HG02840 (cell line): Measurements from ENCODE around the gene RITA1.
"Not testable (repeated sequence)": the region's sequence is repeated elsewhere in the genome, so short reads cannot be mapped to it uniquely, and the experiment has no call there.

Experiments used
- ATAC-seq: cut with Tn5 transposase; IDR thresholded peaks from one replicate; pipeline ENCODE4 v1.9.1; 2021; ENCODE audit warnings: mild to moderate bottlenecking, moderate library complexity, moderate number of reproducible peaks; ENCODE audit not compliant: unreplicated experiment, low FRiP score

RITA1 gene

DNA sequence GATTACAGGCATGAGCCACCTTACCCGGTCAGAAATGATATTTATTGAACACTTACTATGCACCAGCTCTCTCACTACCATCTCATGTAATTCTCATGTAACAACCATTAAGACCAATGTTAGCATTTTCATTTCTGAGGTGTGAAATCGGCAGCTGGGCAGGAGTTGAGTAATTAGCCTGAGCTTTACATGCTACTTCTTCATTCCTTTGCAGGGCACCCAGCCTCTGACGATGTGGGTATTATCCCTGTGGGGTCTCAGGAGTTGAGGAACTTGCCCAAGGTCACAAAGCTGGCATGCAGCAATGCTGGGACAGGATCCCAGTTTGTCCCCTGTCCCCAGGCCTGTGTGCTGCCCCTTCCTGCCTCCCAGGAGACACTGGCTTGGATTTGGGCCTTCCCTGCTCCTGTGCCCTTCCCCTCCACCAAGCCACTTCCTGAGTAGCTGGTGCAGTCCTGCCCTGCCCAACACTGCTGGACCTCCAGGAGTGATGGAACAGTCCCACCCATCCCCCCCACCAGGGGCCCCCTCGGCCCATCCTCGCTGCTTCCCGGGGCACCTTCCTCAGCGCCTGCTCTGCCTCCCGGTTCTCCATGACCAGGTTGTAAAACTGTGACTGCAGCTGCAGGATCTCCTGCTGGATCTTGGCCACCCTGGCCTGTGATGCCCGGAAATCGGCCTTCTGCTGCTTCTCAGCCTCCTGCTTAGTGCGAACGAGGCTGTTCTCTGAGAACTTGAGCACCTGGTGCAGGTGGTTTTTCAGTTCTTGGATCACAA, 14.7 kb downstream of the RITA1 start:
- ATAC-seq, result no peak

DNA sequence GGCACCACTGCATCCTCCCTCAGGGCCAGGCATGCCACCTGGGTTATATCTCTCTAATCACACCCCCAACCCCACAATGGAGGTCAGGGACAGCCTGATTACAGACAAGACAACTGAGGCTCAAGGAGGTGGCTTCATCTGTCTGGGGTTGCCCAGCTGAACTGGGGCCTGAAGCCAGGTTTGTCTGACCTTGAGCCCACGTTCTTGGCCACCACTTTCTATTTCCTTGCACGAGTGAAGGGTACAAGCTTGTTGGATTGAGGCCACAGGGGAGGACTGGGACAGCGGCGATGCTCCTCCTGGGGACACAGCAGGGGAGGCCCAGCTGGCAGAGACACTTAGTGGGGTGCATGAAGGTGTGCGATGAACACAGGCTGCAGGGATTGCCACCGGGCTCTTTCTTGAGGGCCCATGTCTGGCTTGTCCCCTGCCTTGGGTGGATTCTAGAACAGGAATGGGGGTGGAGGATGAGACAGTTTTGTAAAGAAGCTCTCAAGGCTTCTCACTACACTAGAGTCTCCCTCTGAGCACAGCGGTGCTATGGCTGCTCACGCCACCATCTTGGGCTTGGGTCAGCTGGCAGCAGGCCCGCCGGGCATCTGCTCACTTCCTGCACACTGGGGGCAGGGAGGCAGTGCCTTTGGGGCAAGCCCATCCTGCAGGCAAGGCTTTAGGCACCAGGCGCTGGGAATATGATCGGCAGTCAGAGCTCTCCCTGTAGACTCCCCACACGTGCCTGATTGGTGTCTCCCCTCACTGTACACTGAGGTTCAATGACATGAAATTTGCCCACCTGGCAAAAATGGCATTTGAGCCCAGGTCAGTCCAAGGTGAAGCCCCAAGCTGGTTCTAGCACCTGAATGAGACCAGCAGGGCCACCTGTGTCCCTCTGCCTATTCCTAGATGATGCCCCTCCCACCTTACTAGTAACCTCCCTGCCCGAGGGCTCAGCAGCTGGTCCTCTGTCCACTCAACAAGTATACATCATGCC, 16.0 kb downstream of the RITA1 start:
- ATAC-seq, result no peak

DNA sequence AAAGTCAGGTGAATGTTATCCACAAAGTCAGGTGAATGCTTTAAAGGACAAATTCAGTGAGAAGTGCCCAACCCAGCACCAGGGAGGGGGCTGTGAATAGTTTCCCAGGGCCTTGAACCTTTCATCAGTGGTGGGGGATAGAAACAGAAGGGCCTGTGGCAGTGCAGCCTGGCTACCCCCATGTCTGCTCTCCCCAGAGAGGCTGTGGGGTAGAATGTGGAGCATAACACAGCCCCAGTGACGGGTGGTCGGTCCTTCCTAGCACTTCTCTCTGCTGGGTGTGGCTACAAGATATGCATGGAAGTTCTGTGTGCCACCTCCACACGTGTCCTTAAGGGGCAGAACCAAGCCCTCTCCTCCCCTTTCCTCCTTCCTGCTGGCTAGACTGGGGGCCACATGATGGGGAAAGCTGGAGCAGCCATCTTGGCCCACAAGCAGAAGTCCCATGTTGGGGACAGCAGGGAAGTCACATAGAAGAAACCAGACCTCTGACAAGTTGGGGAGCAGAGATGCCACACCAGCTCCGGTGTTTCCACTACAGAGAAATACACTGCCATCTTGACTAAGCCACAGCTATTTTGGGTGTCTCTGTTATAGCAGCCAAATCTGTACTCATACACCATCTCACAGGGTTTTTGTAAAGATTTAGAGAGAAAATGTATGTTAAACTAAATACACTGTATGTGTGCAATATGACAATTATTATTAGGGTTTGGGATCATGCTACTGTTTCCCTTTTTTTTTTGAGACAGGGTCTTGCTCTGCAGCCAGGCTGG, 17.0 kb downstream of the RITA1 start:
- no peak for ATAC-seq

DNA sequence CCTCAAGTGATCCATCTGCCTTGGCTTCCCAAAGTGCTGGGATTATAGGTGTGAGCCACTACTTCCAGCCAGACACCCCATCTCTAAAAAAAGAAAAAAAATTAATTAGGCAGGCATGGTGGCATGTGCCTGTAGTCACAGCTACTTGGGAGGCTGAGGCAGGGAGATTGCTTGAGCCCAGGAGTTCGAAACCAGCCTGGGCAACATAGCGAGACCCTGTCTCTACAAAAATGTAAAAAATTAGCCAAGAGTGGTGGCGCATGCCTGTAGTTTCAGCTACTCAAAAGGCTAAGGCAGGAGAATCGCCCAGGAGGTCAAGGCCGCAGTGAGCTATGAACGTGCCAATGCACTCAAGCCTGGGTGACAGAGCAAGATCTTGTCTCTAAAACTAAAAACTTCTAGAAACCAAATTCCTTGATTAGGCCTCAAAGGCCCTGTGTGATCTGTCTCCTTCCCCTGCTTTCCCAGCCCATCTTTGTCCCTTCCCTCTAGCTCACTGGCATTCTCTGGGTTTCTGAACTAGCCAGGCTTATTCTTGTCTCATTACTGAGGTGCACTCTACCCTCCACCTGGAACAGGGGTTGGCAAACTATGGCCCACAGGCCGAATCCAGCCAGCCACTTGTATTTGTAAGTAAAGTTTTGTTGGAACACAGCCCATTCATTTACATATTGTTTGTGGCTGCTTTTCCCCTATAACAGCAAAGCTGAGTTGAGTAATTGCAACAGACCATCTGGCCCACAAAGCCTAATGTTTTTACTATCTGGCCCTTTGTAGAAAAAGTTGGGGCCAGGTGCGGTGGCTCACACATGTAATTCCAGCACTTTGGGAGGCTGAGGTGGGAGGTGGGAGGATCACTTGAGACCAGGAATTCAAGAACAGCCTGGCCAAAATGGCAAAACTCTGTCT, 18.6 kb downstream of the RITA1 start:
- ATAC-seq, result no peak

DNA sequence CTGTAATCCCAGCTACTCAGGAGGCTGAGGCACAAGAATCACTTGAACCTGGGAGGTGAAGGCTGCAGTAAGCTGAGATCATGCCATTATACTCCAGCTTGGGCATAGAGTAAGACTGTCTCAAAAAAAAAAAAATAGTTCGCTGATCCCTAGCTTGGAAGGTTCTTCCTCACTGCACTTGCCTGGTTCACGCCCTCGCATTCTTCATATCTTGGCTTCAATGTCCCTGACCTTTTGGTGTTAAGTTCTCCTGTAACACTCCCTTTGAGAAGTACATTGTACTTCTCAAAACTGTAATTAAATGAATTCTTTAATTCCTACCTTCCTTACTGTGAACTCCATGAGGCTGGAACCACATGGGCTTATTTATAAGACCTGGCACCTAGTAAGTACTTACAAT, 19.3 kb downstream of the RITA1 start:
- ATAC-seq, result no peak

DNA sequence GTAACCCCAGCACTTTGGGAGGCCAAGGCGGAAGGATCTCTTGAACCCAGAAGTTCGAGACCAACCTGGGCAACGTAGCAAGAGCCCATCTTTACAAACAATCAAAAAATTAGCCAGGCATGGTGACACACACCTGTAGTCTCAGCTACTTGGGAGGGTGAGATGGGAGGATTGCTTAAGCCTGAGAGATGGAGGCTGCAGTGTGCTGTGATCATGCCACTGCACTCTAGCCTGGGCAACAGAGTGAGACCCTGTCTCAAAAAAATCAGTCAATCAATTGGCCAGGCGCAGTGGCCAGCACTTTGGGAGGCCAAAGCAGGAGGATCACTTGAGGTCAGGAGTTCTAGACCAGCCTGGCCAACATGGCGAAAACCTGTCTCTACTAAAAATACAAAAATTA, 21.3 kb downstream of the RITA1 start:
- not testable (repeated sequence) for ATAC-seq

DNA sequence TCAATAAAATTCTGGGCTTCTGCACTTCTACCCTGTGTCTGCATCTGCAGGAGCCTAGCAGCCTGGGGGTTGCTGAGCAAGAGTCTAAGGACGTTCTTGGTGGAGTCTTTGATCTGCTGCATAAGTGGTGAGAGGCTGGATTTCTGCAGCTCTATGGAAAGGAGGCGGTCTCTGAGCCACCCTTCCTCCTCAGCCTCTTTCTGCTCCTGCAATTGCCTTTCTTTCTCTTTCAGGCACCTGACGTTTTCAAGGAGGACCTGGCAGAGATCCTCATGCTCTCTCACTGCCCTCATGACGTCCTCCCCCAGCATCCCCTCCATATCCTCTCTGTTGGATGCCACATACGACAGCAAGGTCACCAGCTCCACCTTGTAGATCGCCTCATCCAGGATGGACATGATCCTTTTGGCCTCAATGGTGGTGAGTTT, 22.1 kb downstream of the RITA1 start:
- ATAC-seq, result no peak

DNA sequence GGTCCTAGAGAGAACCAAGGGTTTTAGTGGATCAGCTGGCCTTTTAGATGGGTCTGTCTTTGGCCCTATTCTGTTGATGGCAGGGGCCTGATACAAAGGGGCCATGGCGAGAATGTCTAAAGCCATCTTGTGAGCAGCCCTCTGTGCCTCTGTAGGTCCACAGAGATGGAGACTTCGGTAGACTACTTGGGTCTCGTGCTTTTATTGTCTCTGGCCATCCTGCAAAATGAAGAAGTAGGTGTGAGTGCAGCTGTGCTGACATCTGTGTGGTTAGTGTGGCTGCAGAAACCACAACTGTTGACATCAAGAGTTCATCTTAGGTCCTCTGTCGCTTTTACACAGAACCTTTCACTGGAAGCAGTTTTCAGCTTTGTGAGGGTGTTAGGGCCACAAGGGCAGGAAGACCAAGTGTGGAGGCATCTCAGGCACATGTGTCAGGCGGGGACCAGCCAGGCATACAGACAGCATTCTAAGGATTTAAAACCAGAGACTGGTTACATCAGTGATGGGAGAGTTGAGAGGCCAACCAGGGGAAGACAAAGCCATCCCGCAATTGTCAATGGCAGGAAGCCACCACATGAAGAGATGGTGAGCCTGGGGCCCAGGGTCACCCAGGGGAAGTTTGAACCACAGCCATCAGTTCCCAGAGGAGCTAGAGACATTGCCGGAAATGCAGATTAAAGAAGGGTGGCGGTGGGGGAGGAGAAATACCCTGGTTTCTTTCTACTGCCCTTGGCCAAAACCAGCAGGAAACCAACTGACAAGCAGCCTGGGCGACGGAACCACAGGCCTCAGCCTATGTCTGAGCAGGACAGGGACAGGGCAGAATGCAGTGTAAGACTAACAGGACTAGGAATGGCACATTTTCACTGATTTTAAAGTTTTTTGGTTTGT, 22.8 kb downstream of the RITA1 start:
- peak; percentile 74 for ATAC-seq

DNA sequence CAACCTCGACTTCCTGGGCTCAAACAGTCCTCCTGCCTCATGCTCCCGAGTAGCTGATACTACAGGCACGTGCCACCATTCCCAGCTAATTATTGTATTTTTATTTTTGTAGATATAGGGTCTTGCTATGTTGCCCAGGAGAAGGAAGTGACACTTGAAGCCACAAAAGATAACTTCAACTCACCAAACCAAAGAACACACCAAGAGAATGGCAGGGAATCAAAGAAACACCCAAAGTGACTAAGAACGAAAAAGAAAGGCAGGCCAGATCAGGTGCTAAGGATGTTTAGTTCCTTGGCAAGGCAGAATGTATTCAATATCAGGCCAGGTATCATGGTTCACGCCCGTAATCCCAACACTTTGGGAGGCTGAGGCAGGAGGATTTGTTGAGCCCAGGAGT, 25.6 kb downstream of the RITA1 start:
- no peak for ATAC-seq

DNA sequence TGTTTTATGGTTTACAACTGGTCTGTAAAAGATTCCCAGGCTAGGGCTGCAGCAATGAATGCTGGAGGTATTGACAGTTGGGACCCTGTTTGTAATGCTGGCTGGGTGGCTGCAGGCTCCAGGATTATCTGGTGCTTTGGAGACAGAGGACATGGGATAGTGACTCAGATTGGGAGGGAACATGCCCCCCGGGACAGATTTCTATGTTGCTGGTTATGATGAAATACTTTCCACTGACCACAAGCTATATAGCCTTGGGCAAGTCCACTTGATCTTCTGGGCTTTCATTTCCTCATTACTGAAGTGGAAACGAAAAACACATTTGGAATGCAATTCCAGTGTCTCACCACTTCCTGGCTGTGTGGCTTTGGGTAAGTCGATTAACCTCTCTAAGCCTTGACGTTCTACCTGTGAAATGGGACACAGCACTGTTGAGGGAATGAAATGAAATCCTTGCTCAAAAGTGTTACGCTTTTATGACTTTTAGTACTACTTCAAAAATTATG, 29.4 kb downstream of the RITA1 start:
- ATAC-seq, result no peak

DNA sequence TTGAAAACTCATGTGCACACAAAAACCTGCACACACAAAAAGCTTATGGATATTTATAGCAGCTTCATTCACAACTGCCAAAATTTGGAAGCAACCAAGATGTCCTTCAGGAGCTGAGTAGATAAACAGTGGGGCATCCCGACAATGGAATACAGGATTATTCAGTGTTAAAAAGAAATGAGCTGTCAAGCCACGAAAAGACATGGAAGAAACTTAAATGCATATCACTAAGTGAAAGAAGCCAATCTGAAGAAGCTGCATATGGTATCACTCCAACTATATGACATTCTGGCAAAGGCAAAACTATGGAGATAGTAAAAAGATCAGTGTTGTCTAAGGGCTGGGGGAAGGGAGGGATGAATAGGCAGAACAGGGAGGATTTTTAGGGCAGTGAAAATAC, 30.5 kb downstream of the RITA1 start:
- ATAC-seq, result no peak

DNA sequence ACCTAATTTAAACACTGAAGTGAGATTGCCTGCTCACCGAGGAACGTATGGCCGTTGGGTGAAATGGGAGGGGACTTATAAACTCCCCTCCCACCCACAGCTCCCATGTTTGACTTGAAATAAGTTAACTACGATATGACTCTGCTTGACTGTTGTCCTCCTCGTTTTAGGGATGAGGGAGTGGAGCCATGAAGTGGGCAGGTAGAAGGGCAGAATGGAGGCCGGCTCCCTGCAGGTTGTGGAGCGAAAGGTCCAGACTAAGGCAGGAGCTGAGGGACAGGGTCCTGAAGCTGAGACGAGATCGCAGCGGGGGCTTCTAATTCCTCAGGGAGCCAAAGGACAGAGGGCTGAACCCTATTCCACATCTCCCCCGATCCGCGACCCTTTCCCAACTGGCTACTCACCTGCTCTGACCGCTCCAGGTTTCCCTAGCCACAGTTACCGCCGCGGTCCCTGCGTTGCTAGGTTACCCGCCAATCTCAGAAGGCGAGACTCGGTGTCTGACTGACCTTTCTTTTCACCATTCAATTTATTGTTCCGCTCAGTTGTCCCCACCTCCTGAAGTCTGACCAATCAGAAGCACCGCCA, 35.2 kb downstream of the RITA1 start:
- no peak for ATAC-seq

DNA sequence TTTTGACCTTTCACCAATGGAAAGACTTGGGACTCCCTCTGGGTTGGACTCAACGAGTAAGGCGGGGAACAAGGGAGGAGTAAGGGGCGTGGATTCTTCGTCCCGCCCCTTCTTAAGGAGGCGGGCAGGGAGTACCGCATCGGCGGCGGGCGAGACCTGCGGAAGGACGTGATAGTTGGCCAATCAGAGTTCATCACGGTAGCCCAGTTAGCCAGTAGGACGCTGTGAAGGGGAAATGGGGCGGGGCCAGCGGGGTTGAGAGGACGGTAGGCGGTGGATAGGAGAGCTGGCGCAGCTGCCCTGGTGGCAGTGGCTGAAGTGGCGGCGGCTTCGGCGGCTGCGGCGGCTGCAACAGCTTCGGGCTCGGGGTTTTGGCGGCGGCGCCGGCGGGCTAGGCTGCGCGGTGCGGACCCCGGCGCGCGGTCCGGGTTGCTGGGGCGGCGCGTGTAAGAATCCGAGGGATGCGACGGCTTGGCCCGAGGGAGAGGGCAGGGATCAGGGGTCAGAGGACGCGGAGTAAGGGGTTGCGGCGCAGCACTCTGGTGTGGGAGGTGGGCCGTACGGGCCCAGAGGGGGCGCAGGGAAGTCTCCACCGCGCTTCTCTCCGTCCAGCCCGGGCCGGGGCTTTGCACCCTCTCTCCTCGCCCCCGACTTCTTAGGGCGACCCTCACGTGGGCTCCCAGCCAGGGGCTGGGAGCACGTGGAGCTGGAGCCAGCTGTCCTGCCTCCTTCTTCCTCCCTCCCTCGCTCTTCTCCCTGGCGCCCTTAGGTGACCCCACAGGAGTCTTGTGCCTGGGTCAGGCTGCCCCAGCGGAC, 35.9 kb downstream of the RITA1 start, which contains the start of gene TPCN1:
TSS of gene TPCN1 (plus strand) at position 284 of the 816 bp plus-strand sequence. CDS start 5,389 bp downstream, outside the sequence.
- peak; percentile 93 for ATAC-seq

DNA sequence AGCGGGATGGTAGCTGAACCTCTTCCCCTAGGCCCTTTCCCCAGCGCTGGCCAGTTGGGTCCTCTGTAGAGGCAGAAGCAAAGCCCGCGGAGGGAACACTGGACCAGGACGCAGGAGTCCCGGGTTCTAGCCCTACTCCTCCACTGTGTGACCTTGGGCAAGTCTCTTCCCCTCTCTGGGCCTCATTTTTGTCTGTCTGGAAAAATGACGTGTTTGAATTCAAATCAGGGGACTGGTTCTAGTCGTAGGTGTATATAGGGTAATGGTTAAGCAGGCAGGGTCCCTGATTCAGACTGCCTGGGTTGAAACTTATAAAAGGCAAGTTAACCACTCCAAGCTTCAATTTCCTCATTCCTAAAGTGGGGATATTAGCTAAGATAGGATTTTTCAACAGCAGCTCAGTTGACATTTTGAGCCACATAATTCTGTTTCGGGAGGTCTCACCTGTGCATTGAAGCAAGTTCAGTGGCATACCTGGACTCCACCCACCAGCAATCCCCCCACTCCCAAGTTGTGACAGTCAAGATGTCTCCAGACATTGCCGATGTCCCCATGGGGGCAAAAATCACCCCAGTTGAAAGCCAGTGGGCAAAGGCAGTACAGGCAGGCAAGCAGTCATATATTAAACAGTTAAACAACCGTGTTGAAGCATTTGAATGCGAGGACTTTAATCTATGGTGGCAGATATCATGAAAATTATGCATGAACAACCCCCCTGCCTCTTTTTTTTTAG, 36.6 kb downstream of the RITA1 start:
- no peak for ATAC-seq

DNA sequence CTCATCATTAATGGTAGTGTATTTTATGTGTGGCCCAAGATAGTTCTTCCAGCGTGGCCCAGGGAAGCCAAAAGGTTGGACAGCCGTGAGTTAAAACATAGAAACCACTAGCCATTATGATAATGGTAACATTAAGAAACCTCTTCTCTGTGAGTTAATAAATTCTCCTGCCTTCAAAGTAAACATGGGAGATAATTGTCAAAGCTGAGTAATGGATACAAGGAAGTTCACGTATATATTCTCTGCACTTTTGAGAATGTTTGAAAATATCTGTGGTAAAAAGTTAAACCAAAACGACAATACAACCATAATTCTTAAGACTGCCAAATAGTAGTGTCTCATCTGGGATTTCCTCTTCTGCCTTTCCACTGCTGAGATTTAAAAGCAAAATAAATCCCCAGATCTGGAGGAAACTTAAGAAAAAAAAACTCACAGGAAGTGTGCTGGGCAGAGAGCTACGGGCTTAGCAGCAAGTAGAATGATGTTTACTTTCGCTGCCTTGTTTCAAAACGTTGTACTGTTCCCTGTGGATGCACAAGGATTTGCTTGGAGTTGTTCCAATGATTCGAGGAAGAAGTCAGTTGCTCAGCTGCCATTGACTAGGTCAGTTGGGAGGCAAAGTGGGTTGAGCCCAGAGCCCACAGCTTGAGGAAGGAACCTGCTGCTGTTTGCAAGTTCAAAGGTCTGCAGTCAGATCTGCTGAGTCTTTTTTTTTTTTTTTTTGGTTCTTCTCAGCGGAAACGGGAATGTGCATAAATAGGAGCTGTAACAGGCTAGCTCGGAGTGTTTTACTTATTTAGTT, 37.4 kb downstream of the RITA1 start:
- ATAC-seq, result no peak

DNA sequence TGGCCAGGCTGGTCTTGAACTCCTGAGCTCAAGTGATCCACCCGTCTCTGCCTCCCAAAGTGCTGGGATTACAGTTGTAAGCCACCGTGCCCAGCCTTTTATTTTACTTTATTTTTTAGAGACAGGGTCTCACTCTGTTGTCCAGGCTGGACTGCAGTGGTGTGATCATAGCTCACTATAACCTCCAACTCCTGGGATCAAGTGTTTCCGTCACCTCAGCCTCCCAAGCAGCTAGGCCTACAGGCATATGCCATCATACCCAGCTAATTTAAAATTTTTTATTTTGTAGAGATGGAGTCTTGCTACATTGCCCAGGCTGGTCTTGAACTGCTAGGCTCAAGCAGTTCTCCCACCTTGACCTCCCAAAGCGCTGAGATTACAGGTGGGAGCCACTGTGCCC, 39.4 kb downstream of the RITA1 start:
- no peak for ATAC-seq
